NOMO-1 (cell line): Measurements from ENCODE around the gene ATIC.
"Not testable (repeated sequence)": the region's sequence is repeated elsewhere in the genome, so short reads cannot be mapped to it uniquely, and the experiment has no call there.

Experiments
- DNase-seq, 2 experiments: peaks; one replicate each; lab custom pipeline; 2025; ENCODE audit not compliant: unreplicated experiment in 2 of 2; lab: John Stamatoyannopoulos, UW

ATIC gene

DNA sequence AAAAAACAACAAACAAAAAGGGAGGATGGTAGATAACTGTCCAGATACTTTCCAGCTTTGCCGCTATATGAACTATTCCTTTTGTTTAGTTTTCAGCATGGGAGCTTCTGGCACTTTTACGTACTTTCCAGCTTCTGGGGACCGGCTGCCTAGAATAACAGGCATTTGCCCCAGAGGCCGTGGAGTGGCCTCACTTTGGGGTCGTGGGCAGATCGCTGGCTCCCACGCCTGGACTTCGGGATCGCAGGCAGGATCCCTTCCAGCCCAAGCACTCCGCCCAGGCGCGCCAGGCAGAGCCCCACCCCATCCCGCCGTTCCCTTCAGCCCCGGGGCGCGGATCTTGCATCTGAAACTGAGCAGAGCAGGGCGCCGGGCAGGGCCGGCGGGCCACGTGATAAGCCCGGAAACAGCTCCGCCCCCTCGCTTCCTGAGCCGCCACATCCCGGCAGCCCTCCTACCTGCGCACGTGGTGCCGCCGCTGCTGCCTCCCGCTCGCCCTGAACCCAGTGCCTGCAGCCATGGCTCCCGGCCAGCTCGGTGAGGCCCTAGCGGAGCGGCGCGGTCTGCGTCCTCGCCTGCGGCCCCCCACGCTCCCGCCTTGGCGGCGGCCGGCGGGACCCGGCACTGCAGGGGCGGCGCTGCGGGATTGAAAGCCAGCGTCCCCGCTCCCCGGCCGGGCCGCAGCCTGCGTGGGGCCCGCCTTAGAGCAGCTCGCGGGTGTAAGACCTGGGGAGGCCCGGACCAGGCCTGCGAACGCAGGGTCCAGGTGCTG is at the start of gene ATIC:
TSS of gene ATIC (plus strand) at position 435 of the 772 bp plus-strand sequence. CDS start at position 519, 84 bp downstream.
- peak; percentile 90 to 95 for DNase-seq

DNA sequence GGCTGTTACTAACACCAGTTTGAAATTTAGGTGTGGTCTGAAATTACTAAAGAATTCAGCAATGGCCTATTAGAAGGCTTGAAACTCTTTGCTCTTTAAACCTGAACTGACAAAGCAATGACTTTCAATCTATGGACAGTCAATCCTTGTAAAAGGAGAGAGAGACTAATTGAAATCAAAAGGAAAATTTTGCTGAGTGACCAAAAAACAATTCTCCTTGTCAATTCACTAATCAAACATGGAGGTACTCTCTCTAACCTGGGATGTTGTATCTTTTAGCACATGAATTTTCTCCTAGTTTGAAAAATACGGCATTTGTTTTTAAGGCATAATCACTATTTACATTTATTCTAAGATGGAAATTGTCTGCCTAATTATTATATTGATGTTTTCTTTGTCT is 49.6 kb upstream of the ATIC start:
- DNase-seq: no peak

DNA sequence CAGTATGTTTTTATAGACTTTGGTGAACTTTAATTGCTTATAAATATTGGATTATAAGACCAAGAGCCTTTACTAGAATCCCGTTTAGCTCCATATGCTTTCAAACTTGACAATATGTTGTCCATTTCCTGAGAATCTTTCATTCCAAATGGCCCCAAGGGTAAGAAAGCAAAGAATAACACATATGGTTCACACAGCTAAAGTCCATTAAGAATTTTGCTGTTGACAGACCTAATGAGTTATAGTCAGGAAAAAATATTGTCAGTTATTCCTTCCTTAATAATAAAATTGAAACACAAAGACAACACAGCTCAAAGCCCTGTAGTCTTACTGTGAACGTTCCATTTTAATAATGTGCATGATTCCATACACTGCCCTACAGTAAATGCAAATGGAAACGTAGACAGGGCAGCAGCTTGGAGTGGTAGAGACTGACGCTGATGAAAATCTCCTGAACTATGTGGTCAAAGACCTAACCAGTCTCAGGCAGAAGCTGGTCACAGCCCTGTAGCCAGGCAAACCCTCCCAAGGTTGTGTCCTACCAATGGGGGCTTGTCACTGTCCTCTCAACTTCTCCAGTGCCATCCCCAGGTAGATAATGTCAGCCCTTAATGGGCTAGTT is 49.0 kb upstream of the ATIC start:
- DNase-seq: no peak

DNA sequence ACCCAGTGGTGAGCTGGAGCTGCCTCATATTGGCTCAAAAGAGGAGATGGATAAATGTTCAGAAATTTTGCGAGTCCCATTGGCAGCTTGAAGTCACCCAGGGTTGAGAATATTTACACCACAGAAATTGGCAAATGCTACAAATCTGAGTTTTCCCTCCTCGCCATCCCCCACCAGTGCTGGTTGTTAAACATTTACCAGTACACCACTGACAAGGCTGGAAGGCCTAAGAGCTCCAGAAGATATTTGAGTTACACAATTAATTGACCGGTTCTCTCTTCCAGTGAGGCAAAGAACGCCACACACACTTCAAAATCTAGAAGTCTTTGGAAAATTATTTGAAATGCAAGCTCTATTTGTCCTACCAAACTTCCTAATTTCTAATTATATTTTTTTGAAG is 47.5 kb upstream of the ATIC start:
- no peak for DNase-seq

- DNase-seq: peak; percentile 6 to 47
Measured at GRCh38 chr2:215269397-215270117, 42.3 kb upstream of the ATIC start.

DNA sequence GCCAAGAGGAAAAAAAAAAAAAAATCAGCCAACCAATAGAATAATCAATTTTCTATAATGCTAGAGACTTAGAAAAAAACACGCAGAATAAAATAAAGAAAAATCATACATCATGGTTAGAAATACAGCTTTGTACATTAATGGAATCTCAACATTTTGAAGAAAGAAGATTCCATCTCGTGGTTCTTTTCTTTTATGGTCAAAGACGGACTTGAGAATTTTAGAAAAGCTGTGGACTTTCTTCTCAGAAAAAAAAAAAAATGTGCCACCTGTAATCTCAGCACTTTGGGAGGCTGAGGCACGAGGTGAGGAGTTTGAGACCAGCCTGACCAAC is 41.8 kb upstream of the ATIC start:
- DNase-seq: no peak

DNA sequence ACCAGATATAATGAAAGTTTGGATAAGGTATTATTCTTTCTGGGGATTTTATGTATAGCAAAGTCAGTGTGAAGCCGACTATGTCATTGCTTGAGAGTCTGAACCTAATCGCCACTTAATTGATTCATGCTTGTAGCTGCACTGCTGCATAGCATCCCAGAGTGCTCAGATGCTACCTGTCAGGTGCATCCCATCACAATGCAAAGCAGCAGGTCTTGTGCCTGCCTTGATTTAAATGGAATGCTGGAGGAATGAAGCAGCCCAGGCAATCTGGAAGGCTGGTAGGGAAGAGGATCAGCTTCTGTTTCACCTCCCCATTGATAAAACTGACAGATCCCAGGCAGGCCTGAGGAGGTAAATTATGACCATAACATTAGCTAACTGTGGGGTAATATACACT is 40.4 kb upstream of the ATIC start:
- DNase-seq: no peak

GRCh38 chr2:215272918-215273317 is 38.9 kb upstream of the ATIC start:
- DNase-seq: no peak

DNA sequence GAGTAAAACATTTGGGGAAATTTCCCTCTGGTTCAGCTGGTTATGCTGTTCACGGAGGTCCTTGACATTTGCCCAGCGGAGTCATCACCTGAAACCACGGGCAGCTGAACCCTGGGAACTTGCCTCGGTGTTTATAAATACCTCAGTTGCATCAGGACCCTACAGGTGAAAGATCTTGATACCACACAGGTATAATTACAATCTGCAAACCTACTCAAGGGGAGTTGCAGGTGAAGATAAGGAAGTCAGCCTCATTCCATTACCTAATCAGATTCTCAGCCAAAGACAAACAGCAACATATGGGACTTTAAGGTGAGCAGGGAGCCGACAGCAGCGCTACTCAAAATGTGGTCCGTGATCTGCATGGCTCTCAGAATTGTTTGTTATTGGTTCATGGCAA is 37.0 kb upstream of the ATIC start:
- no peak for DNase-seq

- DNase-seq: no peak
Measured at GRCh38 chr2:215275824-215276223, 36.0 kb upstream of the ATIC start.

GRCh38 chr2:215277944-215278343 is 33.9 kb upstream of the ATIC start:
- no peak for DNase-seq

DNA sequence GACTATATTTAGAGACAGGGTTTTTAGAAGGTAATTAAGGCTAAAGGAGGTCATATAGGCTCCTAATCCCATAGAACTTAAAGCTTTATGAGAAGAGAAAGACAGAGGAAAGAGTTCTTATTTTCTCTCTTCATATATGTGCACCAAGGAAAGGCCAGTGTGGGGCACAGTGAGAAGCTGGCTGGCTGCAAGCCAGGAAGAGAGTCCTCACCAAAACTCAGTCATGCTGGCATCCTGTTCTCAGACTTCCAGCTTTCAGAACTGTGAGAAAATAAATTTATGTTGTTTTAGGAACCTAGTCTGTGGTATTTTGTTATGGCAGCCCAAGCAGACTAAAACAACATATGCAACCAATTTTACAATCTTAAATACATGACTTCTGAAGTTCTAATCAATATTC is 31.5 kb upstream of the ATIC start:
- DNase-seq: no peak

- no peak for DNase-seq
Measured at GRCh38 chr2:215283221-215283620, 28.6 kb upstream of the ATIC start.

DNA sequence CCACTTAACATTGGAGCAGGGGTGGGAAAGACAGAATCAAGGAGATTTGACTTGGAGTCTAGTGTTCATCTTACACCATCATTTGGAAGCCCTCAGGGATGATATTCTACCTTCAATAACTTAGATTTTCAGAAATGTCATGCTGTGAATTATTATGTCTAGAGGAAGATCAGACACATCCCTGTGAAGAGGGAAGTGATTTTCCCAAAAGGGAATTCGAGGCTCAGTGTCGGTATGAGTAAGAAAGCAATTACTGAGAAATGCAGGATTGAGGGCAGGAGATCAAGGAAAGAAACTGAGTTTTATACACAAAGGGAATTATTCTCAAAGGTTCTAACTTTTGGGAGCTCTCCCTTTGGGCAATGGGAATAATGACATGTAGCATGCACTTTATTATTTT is 25.6 kb upstream of the ATIC start:
- no peak for DNase-seq

DNA sequence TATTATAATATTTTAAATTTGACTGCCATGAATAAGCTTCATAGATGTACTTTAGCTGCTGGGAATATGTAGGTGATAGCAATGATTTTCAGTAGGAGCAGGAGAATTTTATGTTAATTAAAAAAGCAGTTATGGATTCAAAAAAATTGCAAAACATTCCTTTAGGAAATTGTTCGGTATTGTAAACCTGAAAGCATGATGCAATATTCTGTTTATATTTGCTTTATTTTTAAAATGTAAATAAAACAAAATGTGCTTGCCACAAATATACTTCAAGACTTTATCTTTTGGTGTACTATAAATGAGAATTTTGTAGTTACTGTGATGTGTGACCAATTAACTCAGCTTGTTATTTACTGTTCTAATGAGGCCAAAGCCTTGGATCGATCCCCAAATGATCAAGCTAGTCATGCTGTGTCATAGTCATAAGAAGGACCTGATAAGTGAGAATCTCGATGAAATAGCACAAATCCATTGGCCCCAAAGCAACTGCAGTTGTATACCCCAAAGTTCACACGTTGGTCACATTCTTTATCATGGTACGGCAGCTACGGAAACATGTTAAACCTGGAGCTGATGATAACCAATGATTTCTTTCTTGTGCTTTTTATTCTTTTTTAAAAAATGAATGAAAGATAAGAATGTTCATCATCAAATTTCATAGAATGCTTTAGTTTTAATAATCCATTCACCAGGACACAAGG is 23.6 kb upstream of the ATIC start:
- no peak for DNase-seq

GRCh38 chr2:215290980-215291599 is 20.8 kb upstream of the ATIC start:
- DNase-seq: no peak

GRCh38 chr2:215293879-215294278 is 18.0 kb upstream of the ATIC start:
- no peak for DNase-seq

- no peak for DNase-seq
Measured at GRCh38 chr2:215299337-215299859, 12.5 kb upstream of the ATIC start.

DNA sequence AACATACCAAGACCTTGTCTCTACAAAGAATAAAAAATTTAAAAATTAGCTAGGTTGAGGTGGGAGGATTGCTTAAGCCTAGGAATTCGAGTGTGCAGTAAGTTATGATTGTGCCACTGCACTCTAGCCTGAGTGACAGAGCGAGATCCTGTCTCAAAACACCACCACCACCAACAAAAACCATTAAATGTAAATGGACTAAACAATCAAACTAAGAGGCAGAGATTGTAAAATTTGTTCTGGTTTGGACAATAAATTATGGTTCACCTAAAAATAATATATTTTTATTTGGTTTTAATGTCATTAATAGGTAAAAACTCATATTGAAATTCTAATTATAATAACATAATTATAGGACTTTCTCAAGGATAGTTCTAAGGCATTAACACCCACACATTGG is 9.9 kb upstream of the ATIC start:
- no peak for DNase-seq

DNA sequence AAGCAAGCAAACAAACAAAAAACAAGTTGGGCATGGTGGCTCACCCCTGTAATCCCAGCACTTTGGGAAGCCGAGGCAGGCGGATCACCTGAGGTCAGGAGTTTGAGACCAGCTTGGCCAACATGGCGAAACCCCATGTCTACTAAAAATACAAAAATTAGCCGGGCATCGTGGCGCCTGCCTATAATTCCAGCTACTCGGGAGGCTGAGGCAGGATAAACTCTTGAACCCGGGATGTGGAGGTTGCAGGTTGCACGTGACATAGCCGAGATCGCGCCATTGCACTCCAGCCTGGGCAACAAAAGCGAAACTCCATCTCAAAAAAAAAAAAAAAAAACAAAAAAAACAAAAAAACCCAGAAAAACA is 617 bp upstream of the ATIC start:
- not testable (repeated sequence) for DNase-seq

GRCh38 chr2:215313255-215313613 is 1.4 kb downstream of the ATIC start:
- no peak for DNase-seq
